Upper lobe of right lung (tissue), 1 donor: ENCODE results near the gene KCTD20. TPM values are rescaled to one million over a fixed set of nuclear protein-coding genes. Genes with fewer than 3 reads are reported as not detected.

ENCODE experiments used
- ATAC-seq: fragments of 200-7000 bp; cut with Tn5 transposase; one replicate; pipeline ENCODE4 v1.9.1; 2020; ENCODE audit warnings: mild to moderate bottlenecking, moderate library complexity
- DNase-seq: peaks from one replicate; pipeline ENCODE4 v3.0.0-alpha.2; 2020
- H3K27ac ChIP-seq: fragments of 200-600 bp; one replicate; pipeline ENCODE4 v1.8.0; 2022
- H3K27me3 ChIP-seq: fragments of 200-600 bp; one replicate; pipeline ENCODE4 v1.8.0; 2022; ENCODE audit warnings: mild to moderate bottlenecking
- H3K36me3 ChIP-seq: fragments of 200-600 bp; one replicate; pipeline ENCODE4 v1.8.0; 2022
- H3K4me1 ChIP-seq: fragments of 200-600 bp; one replicate; pipeline ENCODE4 v1.8.0; 2022
- H3K4me3 ChIP-seq: fragments of 200-600 bp; one replicate; pipeline ENCODE4 v1.8.0; 2022; ENCODE audit warnings: mild to moderate bottlenecking
- H3K9me3 ChIP-seq: fragments of 200-600 bp; one replicate; pipeline ENCODE4 v1.8.0; 2022
- CTCF ChIP-seq: fragments of 200-600 bp; IDR thresholded peaks from one replicate; pipeline ENCODE4 v1.8.0; 2022; ENCODE audit warnings: antibody characterized with exemption
- intact Hi-C: fragments of 100-400 bp; cut with DNase I; formaldehyde crosslinking; loops from one replicate; pipeline ENCODE4 v1.11.0; 2022
- total RNA-seq: library from RNA; stranded (reverse); fragmentation: NEBNext Ultra II Directional; extraction: Animal tissue kit (Norgen Biotek cat#: 25700); gene quantifications from one replicate; pipeline ENCODE4 v1.2.1, GENCODE V29; 2021
- donor health status: DM: no; HTN: yes; CAD: no; lungs with severe emphysema.

The KCTD20 gene
- total RNA-seq, 1 donor from 2014 or later: 37.6 TPM

DNA sequence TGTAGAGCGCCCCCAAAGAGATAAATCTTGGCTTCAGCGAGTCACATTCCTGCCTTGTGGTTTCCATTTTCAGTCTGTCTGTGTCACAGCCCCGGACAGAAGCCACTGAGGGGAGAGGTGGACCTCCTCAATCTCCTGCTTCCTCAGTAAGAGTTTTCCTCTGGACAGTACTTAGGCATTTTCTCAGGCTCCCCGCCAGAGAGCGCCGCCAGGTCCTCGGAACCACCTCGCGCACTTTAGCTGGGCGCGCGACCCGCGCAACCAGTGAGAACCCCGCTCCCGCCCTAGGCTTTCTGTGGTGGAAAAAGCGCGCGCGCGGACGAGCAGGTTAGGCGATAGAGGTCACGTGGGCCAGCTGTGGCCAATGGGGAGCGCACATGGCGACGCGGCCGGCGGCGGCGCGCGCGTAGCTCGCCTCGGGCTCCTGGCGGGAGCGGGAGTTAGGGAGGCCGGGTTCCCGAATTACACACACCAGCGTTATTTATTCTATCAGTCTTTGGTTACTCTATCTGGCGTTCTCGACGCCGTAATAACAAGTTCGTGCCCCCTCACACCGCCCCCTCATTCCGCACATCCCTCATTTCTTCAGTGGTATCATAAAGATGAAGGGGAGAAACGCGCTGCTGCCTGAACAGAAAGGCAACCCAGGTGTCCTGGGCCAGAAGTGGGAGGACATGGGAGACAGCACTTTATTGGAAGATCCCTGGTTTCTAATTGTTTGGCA lies 19.5 kb upstream of the KCTD20 start:
- H3K9me3 ChIP-seq: no peaks in the 10 kb centered on the region
- peaks cover 8% of the 10 kb centered on the region for H3K4me1 ChIP-seq
- DNase-seq (peak; percentile 100), ATAC-seq (peak; percentile 100)
- no peaks in the 10 kb centered on the region for H3K36me3 ChIP-seq
- H3K4me3 ChIP-seq: peak overlapping the region; percentile 65
- intact Hi-C loops: no loop called here
- H3K27ac ChIP-seq: peak overlapping the region; percentile 78
- peak; percentile 69 for TF ChIP-seq CTCF
- H3K27me3 ChIP-seq: no peaks in the 10 kb centered on the region

DNA sequence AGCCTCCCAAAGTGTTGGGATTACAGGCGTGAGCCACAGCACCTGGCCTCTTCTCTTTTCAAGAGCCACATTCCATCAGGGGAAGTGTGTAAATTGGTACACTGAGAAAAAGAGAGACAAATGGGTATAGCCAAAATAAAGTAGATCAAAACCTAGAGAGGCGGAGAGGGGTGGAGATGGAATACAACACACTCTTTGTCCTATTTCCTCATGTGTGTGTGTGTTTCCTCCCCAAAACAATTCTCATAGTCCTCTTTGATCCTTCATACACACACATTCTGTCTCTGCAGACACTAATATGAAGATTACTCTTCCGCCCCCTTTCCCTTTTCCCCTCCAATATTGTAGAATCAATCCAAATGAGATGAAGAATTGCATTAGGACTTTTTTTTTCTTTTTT lies 16.2 kb upstream of the KCTD20 start:
- Histone ChIP-seq H3K4me1 (peaks cover 8% of the 10 kb centered on the region), H3K27me3 (no peaks in the 10 kb centered on the region), H3K9me3 (no peaks in the 10 kb centered on the region), H3K4me3 (no peak overlapping the region), H3K36me3 (no peaks in the 10 kb centered on the region), H3K27ac (no peak overlapping the region)
- no peak for TF ChIP-seq CTCF
- DNase-seq (no peak), ATAC-seq (no peak)
- intact Hi-C loops: no loop called here

- no peak overlapping the region for H3K4me3 ChIP-seq
- no peaks in the 10 kb centered on the region for H3K9me3 ChIP-seq
- no peak for TF ChIP-seq CTCF
- H3K27me3 ChIP-seq: no peaks in the 10 kb centered on the region
- ATAC-seq (no peak), DNase-seq (no peak)
- intact Hi-C loops: no loop called here
- no peaks in the 10 kb centered on the region for H3K36me3 ChIP-seq
- H3K4me1 ChIP-seq: no peaks in the 10 kb centered on the region
- H3K27ac ChIP-seq: no peak overlapping the region
These were observed 13.9 kb upstream of the KCTD20 start for GRCh38 chr6:36428911-36429310.

- Histone ChIP-seq H3K4me3 (no peak overlapping the region), H3K27me3 (no peaks in the 10 kb centered on the region), H3K36me3 (no peaks in the 10 kb centered on the region), H3K9me3 (no peaks in the 10 kb centered on the region), H3K4me1 (no peaks in the 10 kb centered on the region), H3K27ac (no peak overlapping the region)
- no peak for DNase-seq
- no peak for TF ChIP-seq CTCF
- no peak for ATAC-seq
- intact Hi-C loops: no loop called here
These were observed 12.4 kb upstream of the KCTD20 start for GRCh38 chr6:36430351-36430750.

DNA sequence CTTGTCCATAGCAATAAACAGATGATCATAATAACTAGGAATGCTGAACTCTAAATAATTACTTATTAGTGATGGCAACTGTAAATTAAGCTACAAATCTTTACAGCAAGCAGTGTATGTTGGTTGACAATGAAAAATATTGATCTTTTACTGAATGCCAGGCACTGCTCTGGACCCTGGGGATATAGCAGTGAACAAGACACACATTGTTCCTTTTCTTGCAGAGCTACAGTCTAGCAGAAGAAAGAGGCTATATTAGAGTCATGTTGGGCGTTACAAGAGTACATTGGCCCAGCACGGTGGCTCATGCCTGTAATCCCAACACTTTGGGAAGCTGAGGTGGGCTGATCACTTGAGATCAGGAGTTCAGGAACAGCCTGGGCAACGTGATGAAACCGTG lies 11.6 kb upstream of the KCTD20 start:
- Histone ChIP-seq H3K4me1 (no peaks in the 10 kb centered on the region), H3K4me3 (no peak overlapping the region), H3K9me3 (no peaks in the 10 kb centered on the region), H3K27me3 (no peaks in the 10 kb centered on the region), H3K27ac (no peak overlapping the region), H3K36me3 (no peaks in the 10 kb centered on the region)
- ATAC-seq: no peak
- DNase-seq: no peak
- intact Hi-C loops: no loop called here
- no peak for TF ChIP-seq CTCF

DNA sequence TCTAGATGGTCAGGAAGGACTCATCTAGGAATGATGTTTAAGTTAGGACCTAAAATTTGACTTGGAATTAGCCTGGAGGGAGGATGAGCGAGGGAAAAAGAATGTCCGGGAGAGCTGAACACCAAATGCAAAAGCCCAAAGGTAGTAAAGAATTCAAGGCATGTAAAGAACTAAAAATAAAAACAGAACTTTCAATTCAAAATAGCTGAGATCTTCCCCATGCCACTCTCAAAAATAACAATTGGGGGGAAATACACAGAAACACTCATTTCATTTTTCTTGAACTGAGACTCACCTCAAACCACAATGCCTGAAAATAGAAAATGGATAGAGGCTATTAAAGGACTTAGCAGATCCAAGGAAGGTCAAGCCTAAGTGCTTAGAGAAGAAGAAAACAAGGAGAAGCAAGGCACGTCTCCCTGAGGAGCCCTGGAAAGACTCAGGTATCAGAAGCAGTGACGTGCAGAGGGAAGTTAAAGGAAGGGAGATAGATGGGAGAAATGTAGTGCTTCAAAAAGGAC lies 10.6 kb upstream of the KCTD20 start:
- no peaks in the 10 kb centered on the region for H3K27me3 ChIP-seq
- no peaks in the 10 kb centered on the region for H3K36me3 ChIP-seq
- DNase-seq (no peak), ATAC-seq (no peak)
- H3K27ac ChIP-seq: no peak overlapping the region
- no peaks in the 10 kb centered on the region for H3K9me3 ChIP-seq
- intact Hi-C loops: no loop called here
- no peak overlapping the region for H3K4me3 ChIP-seq
- no peaks in the 10 kb centered on the region for H3K4me1 ChIP-seq
- TF ChIP-seq CTCF: no peak
